Esophagus squamous epithelium (tissue), 4 donors: ENCODE measurements around the gene LDLRAD4.

Source experiments
- POLR2A ChIP-seq, 4 donors: fragments of 450-650 bp; IDR thresholded peaks; one replicate each; pipeline ENCODE4 v1.6.1; 2017; ENCODE audit warnings: antibody characterized with exemption in 4 of 4, mild to moderate bottlenecking in 4 of 4, moderate library complexity in 3 of 4
- TF ChIP-seq, protein P1 (sequence below), 6 experiments: fragments of 450-650 bp in 4 of 6; fragments of 200-600 bp in 2 of 6; sonication (generic) in 2 of 6; IDR thresholded peaks; one replicate each; pipeline ENCODE4 v1.5.1; 2016 to 2019; ENCODE audit warnings: antibody characterized with exemption in 6 of 6, mild to moderate bottlenecking in 4 of 6, moderate library complexity in 4 of 6

DNA sequence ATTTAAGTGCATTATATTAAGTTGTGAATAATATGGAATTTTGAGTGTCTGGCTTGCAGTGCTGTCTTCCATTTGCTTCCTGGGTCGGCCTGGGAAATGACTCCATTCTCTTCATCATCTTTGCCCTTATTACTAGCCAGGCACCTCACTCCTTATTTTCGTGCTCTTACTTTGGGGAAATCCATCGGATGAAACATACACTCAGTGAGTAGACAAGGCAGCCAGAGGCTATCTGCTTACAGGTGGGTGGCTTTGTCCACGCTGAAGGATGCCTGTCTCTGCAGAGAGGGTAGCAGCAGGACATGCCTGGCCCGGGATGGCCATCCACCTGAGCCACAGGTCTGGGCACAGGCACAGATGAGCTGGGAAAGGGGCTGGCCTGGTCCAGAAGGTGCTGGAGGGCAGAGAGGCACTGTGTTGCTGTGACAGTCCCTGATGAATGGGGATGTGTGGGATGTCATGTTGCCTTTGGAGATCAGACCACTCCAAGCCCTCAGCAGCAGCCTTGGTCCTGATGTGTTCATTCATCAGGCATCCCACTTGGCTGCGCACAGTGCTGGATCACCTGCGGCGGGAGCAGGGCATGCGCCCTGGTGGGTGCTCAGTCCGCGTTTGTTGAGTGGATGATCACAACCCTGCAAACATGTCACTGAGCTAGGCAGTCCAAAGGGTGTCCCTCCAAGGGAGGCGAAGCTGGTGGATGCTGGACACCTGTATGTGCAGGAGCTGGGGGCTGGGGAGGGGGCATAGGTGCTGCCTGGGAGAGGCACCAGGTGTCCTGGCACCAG is 236.0 kb downstream of the LDLRAD4 start:
- no peak for TF ChIP-seq POLR2A (IDR thresholded peaks at IDR 0.05)
- TF ChIP-seq, protein P1, sequence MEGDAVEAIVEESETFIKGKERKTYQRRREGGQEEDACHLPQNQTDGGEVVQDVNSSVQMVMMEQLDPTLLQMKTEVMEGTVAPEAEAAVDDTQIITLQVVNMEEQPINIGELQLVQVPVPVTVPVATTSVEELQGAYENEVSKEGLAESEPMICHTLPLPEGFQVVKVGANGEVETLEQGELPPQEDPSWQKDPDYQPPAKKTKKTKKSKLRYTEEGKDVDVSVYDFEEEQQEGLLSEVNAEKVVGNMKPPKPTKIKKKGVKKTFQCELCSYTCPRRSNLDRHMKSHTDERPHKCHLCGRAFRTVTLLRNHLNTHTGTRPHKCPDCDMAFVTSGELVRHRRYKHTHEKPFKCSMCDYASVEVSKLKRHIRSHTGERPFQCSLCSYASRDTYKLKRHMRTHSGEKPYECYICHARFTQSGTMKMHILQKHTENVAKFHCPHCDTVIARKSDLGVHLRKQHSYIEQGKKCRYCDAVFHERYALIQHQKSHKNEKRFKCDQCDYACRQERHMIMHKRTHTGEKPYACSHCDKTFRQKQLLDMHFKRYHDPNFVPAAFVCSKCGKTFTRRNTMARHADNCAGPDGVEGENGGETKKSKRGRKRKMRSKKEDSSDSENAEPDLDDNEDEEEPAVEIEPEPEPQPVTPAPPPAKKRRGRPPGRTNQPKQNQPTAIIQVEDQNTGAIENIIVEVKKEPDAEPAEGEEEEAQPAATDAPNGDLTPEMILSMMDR (IDR thresholded peaks at IDR 0.05), result no peak
